GM12801 (cell line): Measurements from ENCODE around the gene MINDY4B.

Experiments
- TF ChIP-seq, protein P1 (sequence below): IDR thresholded peaks from one replicate; pipeline ENCODE4 v1.5.1; 2011; ENCODE audit warnings: control low read depth; ENCODE audit not compliant: insufficient read length; ENCODE audit errors: extremely low read depth

Gene MINDY4B

DNA sequence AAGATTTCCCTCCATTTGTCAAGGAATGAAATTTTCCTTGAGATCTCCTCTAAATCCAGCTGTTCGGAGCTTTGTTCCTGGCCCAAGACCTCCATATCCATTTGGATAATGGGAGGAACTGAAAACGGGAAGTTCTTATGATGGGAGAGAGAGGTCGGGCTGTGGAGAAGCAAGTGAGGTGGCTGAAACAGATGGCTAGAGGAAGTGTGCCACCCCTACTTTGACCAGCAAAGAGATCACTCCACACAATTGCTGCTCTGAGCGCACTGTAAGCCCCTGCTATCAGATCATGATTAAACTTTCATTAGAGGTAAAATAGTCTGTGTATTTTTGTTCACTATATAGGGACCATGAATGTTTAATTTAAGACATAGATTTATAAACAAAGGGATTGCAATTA lies at the start of gene MINDY4B:
Gene MINDY4B (minus strand): TSS at position 101 of the 400 bp plus-strand sequence. CDS start 0 bp downstream, at position 101.
- TF ChIP-seq, protein P1, sequence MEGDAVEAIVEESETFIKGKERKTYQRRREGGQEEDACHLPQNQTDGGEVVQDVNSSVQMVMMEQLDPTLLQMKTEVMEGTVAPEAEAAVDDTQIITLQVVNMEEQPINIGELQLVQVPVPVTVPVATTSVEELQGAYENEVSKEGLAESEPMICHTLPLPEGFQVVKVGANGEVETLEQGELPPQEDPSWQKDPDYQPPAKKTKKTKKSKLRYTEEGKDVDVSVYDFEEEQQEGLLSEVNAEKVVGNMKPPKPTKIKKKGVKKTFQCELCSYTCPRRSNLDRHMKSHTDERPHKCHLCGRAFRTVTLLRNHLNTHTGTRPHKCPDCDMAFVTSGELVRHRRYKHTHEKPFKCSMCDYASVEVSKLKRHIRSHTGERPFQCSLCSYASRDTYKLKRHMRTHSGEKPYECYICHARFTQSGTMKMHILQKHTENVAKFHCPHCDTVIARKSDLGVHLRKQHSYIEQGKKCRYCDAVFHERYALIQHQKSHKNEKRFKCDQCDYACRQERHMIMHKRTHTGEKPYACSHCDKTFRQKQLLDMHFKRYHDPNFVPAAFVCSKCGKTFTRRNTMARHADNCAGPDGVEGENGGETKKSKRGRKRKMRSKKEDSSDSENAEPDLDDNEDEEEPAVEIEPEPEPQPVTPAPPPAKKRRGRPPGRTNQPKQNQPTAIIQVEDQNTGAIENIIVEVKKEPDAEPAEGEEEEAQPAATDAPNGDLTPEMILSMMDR: no peak

DNA sequence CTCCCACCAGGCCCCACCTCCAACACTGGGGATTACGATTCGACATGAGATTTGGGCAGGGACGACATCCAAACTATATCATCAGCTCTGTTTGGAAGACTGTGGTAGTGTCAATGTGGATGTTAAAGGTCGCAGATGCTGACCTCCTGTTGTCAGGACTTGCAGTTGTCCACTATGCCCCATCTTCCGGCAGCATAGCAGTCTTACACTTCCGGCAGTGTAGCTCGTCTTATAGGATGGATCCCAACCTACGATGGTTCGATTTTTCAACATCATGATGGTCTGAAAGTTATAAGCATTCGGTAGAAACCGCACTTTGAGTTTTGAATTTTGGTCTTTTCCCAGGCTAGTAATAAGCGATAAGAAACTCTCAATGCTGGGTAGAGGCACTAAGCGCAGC lies 46.7 kb upstream of the MINDY4B start:
- TF ChIP-seq, protein P1: no peak

DNA sequence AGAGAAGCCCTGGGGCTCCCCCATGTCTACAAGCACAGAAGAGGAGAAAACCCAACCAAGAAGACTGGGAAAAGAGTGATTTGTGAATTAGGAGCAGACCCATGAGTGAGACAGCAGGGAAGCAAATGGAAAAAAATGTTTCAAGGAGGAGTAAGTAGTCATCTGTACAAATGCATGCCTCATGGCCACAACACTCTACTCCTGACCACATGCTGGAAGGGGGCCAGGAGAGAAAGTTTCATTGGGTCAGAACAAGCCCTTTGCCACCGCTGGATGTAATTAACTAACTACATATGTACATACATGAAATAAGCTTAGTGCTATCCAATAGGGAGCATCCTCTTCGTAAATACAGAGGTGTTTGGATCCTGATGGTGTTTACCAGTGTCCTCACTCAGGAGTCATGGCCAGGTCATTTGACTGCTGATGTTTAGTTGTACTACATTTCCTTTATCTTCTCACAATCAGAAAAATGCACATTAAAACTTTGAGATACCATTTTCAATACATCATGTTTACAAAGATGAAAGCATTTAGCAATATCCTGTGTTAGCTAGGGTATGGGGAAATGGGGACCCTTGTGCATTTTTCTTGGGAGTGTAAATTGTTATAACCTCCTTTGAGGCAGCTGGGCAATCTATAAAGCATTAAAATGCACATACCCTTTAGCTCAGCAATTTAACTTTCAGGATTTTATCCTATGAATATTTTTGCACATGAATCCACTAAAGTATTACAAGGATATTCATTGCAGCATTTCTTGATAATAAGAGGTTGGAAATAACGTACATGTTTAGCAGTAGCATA lies 40.2 kb upstream of the MINDY4B start:
- TF ChIP-seq, protein P1: no peak

GRCh38 chr3:150942221-150942620 lies 37.0 kb upstream of the MINDY4B start:
- TF ChIP-seq, protein P1: no peak

DNA sequence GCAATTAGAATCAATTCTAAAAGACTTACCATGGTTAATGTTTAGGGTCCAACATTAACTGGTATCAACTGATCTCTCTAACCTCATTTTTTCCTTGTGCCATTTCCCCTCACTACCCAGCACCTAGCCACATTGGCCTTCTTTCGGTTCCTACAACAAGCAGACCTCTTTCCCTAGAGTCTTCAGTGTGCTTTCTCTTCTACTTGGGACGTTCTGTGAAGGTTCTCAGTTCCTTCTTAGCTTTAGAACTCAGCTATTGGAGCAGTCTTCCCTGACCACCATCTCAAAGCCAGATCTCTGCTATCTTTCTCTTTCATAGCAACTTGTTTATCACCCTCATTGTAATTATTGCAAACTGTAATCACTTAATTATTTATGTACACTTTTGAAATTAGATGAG lies 31.5 kb upstream of the MINDY4B start:
- TF ChIP-seq, protein P1: no peak

GRCh38 chr3:150933473-150933995 lies 28.3 kb upstream of the MINDY4B start:
- TF ChIP-seq, protein P1: no peak

GRCh38 chr3:150931745-150932144 lies 26.5 kb upstream of the MINDY4B start:
- TF ChIP-seq, protein P1: no peak
